Measurements from ENCODE around the gene KIF26B. TPM values are rescaled to one million over a fixed set of nuclear protein-coding genes. Genes with fewer than 3 reads are reported as not detected.

Gene KIF26B
- total RNA-seq, 1 donor from 2014 or later = 3.5 TPM

DNA sequence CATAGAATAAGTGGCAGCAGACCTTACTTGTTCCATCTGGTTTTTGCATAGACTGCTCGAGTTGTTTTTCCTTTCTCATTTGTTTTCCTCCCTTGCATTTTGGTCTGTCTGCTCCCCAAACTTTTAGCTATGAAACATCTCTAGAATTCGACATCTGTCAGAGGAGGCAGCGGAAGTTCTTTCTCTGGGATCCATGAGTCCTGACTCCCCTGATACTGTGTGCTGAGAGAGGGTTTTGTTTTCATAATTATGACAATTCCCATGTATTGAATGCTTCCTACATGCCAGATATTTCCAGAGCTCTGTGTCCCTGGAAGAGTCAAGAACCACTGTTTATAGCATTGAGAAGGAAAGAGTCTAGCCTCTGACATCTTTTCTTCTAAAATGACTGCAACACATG lies 172.6 kb downstream of the KIF26B start:
- TF ChIP-seq, protein P1, sequence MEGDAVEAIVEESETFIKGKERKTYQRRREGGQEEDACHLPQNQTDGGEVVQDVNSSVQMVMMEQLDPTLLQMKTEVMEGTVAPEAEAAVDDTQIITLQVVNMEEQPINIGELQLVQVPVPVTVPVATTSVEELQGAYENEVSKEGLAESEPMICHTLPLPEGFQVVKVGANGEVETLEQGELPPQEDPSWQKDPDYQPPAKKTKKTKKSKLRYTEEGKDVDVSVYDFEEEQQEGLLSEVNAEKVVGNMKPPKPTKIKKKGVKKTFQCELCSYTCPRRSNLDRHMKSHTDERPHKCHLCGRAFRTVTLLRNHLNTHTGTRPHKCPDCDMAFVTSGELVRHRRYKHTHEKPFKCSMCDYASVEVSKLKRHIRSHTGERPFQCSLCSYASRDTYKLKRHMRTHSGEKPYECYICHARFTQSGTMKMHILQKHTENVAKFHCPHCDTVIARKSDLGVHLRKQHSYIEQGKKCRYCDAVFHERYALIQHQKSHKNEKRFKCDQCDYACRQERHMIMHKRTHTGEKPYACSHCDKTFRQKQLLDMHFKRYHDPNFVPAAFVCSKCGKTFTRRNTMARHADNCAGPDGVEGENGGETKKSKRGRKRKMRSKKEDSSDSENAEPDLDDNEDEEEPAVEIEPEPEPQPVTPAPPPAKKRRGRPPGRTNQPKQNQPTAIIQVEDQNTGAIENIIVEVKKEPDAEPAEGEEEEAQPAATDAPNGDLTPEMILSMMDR (IDR thresholded peaks at IDR 0.05; ENCODE audit: borderline replicate concordance) = no peak
- H3K9me3 ChIP-seq (replicated peaks) = no peaks in the 10 kb centered on the region
- H3K4me3 ChIP-seq = no peak overlapping the region
- H3K4me1 ChIP-seq = no peaks in the 10 kb centered on the region
- intact Hi-C loops (cut with micrococcal nuclease) = no loop called here
- no peak for DNase-seq
- H3K27ac ChIP-seq (replicated peaks) = no peak overlapping the region
- peaks cover 11% of the 10 kb centered on the region for H3K27me3 ChIP-seq (ENCODE audit: low read depth)
- no peaks in the 10 kb centered on the region for H3K36me3 ChIP-seq

DNA sequence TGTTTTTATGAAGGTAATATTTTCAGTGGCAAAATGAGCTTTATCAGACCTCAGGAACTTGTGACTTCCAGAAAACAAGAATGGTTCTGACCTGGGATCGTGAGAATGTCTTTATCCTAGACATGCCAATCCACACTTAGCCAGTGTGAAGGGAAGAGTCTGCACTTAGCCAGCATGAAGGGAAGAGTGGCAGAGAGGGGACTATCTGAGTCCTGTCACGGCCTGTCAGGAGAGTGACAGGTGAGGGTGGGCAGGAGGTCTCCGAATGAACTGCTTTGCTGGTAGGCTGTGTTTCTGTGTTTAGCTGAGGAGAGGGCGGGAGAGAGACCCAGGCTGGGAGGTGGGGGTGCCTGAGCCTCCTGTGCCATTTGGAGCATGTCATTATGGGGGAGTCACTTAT lies 173.1 kb downstream of the KIF26B start:
- Histone ChIP-seq H3K4me1 (no peaks in the 10 kb centered on the region), H3K27me3 (ENCODE audit: low read depth) (peaks cover 11% of the 10 kb centered on the region), H3K27ac (replicated peaks) (no peak overlapping the region), H3K4me3 (no peak overlapping the region), H3K9me3 (replicated peaks) (no peaks in the 10 kb centered on the region), H3K36me3 (no peaks in the 10 kb centered on the region)
- DNase-seq = no peak
- intact Hi-C loops (cut with micrococcal nuclease) = no loop called here
- TF ChIP-seq, protein P1 (IDR thresholded peaks at IDR 0.05; ENCODE audit: borderline replicate concordance) = no peak

GRCh38 chr1:245330951-245331350 lies 176.2 kb downstream of the KIF26B start:
- no peak for DNase-seq
- intact Hi-C loops (cut with micrococcal nuclease) = no loop called here
- Histone ChIP-seq H3K36me3 (no peaks in the 10 kb centered on the region), H3K27ac (replicated peaks) (no peak overlapping the region), H3K27me3 (ENCODE audit: low read depth) (peaks cover 13% of the 10 kb centered on the region), H3K9me3 (replicated peaks) (no peaks in the 10 kb centered on the region), H3K4me3 (no peak overlapping the region), H3K4me1 (no peaks in the 10 kb centered on the region)
- TF ChIP-seq, protein P1 (IDR thresholded peaks at IDR 0.05; ENCODE audit: borderline replicate concordance) = no peak

- Histone ChIP-seq H3K4me3 (no peak overlapping the region), H3K27ac (replicated peaks) (no peak overlapping the region), H3K4me1 (no peaks in the 10 kb centered on the region), H3K9me3 (replicated peaks) (no peaks in the 10 kb centered on the region), H3K27me3 (ENCODE audit: low read depth) (peaks cover 5% of the 10 kb centered on the region), H3K36me3 (no peaks in the 10 kb centered on the region)
- TF ChIP-seq, protein P1 (IDR thresholded peaks at IDR 0.05; ENCODE audit: borderline replicate concordance) = no peak
- intact Hi-C loops (cut with micrococcal nuclease) = no loop called here
- DNase-seq = no peak
Observed at GRCh38 chr1:245332085-245332484, 177.3 kb downstream of the KIF26B start.

DNA sequence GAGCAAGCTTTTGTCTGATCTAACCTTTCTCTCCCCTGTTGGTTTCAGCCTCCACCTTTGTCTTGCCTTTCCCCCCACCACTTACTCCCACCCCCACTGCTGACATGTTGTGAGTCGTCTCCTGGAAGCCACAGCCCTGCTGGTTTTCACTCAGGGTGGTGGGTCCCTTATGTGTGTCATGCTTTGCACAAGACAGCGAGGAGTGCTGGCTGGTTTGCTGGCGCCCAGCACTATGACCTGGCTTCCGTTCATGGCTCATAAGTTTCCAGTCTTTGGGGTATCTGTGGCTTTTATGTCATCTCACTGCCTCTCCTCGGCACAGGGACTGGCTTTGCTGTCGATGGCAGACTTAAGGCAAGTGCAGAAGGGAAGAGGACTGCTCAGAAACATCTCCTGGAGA lies 177.7 kb downstream of the KIF26B start:
- peaks cover 5% of the 10 kb centered on the region for H3K27me3 ChIP-seq (ENCODE audit: low read depth)
- H3K4me3 ChIP-seq = no peak overlapping the region
- TF ChIP-seq, protein P1 (IDR thresholded peaks at IDR 0.05; ENCODE audit: borderline replicate concordance) = no peak
- no peaks in the 10 kb centered on the region for H3K9me3 ChIP-seq (replicated peaks)
- DNase-seq = no peak
- intact Hi-C loops (cut with micrococcal nuclease) = no loop called here
- no peaks in the 10 kb centered on the region for H3K4me1 ChIP-seq
- no peaks in the 10 kb centered on the region for H3K36me3 ChIP-seq
- no peak overlapping the region for H3K27ac ChIP-seq (replicated peaks)

DNA sequence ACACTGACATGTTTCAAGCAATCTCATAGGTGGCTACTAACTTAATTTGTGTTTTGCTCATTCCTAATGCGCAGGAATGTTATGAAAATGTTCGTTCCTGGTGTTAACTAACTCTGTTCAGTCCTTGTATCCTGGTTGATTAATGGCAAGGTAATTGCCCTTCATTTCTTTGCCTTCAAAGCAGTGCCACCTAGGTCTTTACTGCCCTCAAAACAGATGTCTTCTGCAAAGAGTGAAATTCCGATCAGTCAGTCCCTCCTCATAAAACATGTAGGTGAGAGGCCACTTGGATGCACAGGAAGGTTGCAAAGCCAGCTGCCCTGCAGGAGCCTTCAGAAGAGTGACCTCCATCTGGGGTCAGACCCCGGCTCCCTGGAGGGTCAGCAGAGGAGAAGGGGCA lies 179.4 kb downstream of the KIF26B start:
- Histone ChIP-seq H3K36me3 (no peaks in the 10 kb centered on the region), H3K27ac (replicated peaks) (no peak overlapping the region), H3K4me1 (peaks cover 6% of the 10 kb centered on the region), H3K9me3 (replicated peaks) (no peaks in the 10 kb centered on the region), H3K4me3 (no peak overlapping the region), H3K27me3 (ENCODE audit: low read depth) (peaks cover 5% of the 10 kb centered on the region)
- DNase-seq = no peak
- intact Hi-C loops (cut with micrococcal nuclease) = no loop called here
- TF ChIP-seq, protein P1 (IDR thresholded peaks at IDR 0.05; ENCODE audit: borderline replicate concordance) = no peak
